ENCODE data around the gene MDP1.
A peak's percentile ranks its signal among the peaks of the same experiment; 100 is the strongest.
"Not testable (repeated sequence)": the region's sequence is repeated elsewhere in the genome, so short reads cannot be mapped to it uniquely, and the experiment has no call there.

MDP1 gene

GRCh38 chr14:24228902-24229301, 13.0 kb upstream of the MDP1 start:
- no peak for DNase-seq

DNA sequence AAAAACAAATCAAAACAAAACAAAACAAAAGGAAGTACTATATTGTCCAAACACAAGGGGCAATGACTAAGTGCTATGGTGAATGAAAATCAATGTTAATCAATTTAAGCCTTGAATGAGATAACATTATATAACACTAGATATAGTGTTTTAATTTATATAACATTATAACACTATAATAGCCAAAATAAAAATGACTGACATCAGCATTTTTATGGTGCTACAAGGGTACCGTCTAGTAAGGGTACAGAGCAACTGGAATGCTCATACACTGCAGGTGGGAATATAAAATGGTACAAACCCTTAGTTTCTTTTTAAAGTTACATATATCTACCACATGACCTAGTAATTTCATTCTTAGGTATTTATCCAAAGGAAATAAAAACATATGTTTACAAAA, 10.6 kb upstream of the MDP1 start:
- DNase-seq: no peak

DNA sequence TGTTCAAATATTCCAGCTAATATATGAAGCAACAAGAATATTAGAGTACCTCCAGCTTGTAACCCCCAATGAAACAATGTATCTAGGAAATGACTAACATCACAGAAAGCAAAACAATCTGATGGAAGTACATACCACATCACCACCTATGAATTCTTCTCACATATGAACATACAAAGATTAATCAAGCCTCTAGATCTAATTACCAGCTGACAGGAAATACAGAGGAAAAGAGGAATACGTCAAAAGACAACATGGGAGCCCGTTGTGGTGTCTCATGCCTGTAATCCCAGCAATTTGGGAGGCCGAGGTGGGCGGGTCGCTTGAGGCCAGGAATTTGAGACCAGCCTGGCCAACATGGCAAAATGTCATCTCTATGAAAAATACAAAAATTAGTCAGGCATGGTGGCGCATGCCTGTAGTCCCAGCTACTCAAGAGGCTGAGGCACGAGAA, 8.8 kb upstream of the MDP1 start:
- no peak for DNase-seq

DNA sequence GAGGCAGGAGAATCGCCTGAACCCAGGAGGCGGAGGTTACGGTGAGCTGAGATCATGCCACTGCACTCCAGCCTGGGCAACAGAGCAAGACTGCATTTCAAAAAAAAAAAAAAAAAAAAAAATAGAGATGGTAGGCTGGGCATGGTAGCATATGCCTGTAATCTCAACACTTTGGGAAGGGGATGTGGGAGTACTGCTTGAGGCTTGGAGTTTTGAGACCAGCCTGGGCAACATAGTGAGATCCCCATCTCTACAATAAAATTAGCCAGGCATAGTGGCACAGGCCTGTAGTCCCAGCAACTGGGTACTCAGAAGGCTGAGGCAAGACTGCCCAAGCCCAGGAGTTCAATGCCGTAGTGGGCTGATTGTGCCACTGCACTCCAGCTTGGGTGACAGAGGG, 7.1 kb upstream of the MDP1 start:
- DNase-seq: not testable (repeated sequence)

DNA sequence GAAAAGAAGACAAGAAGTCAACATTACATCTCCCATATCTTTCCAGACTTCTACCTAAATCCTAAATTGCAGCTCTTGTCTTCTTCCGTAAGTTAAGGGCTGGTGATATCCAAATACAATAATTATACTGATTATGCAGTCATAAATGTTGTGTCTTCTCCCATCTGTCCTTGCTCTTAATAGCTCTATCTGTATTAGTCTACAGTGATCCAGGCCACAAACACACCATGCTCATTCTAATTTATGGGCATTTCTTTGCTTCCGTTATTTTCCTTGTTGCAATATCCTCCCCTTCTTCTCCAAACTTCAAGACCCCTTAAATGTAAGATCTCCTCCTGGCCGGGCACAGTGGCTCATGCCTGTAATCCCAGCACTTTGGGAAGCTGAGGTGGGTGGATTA, 3.7 kb upstream of the MDP1 start:
- DNase-seq: no peak

- no peak for DNase-seq
Measured at GRCh38 chr14:24219080-24219479, 3.2 kb upstream of the MDP1 start.

DNA sequence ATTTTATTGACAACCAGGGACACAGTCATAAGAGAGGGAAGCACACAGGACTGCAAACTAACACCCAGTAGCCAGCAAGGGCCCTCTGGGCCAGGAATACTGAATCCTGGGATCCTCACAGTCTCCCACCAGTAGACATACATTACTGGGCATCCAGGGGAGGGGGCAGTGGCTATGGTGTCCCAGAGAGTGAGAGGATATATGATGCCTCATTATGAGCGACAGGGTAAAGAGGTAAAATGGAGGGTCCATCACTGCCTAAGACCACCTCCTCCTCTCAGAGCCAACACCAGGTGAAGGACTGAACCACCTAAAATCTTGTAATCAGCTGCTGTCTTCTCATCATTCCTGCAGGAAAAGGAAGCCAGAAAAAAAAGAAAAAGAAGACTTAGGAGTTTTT, 1.0 kb upstream of the MDP1 start:
- DNase-seq: not testable (repeated sequence)

DNA sequence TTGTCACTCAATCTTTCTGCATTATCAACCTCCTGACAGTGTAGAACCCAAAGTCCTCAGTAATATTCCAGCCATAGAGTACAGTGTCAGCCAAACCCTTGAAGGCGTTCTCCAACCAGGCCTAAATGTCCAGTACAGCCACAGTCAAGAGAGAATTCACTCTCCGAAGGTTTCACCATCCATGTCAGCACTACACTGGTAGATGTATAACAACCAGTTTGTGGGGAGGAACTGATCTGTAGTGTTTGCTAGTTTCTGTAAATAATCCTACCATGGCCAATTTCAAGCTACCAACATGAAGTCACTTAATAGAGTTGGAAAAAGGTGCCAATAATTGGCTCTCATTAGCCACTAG, 456 bp upstream of the MDP1 start:
- no peak for DNase-seq

GRCh38 chr14:24213866-24214662, 1.8 kb downstream of the MDP1 start:
- DNase-seq: no peak

DNA sequence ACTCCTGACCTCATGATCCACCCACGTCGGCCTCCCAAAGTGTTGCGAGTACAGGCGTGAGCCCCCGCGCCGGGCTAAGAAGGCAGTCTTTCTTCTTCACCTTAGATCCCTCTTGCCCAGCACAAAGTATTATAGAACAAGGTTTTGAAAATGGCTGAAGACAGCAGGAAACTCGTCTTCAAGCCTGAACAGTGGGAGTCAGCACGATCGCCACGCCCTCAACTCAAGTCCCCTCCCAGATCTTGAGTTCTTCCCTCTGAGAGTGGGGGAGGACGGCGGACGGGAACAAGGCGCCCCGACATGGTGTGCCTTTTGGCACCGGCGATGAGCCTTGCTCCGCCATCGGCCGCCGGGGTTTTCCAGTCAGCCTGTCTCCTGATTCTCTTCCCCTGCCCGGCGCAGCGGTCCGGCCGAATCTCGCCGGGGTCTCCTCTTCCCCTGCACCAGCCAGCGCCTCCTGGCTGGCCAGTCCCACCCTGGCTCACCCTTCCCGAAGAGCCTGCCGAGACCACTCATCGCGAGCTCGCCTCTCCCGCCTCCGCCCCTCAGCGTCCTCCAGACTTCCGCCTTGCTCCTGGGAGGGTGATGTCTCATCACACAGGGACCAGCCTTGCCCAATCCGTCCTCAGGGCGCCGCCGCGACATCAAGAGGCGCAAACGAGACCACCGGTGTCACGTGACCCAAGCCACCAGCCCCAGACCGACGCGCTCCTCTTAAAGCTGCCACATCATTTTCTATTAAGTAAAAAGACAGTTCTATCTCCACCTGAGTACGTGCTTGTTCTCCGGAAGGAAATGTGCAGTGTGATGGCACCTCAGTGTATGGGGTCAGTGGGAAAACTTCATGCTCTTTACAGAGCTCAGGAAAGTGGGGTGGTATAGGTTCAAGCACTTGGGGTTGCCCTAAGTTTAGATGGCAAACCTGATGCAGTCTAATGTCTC, 2.7 kb downstream of the MDP1 start, which contains the start of gene CHMP4A:
TSS of gene CHMP4A (minus strand) at position 565 of the 942 bp plus-strand sequence. CDS start at position 516, 49 bp downstream.
- peak; percentile 98 for DNase-seq

DNA sequence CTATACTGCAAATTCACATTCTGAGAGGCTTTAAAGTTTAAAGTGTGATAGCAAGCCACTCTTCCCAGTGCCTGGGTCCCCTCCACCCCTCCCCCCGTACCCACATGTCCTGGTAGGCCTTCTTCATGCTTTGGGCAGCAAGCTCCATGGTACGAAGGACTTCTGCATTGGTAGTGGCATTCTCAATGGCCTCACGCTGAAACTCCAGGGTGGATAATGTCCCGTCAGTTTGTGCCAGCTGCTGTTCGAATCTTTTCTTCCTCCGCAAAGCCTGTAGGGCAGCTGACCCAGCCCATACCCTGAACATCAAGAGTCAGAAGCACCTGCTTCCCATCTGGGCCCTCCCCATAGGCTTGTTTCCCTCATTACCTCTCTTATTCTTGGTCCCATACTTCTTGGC, 4.6 kb downstream of the MDP1 start:
- DNase-seq: no peak

DNA sequence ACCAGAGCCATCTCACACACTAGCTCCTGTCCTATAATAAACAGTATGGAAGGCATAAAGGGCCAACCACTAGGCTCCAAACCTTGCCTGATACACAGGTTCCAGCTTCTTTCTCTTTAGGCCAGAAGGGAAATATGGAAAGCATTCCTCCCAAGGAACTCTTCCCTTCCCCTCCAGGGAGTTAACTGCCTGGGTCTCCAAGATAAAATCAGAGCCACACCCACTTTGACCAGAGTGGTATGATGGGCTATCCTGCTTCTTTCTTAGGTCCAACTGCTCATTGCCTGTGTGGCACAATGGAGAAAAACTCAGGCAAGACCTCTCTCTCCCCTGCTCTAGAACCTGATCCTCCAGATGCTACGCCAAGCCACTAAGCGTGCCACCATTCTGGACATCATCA, 8.2 kb downstream of the MDP1 start:
- DNase-seq: no peak

DNA sequence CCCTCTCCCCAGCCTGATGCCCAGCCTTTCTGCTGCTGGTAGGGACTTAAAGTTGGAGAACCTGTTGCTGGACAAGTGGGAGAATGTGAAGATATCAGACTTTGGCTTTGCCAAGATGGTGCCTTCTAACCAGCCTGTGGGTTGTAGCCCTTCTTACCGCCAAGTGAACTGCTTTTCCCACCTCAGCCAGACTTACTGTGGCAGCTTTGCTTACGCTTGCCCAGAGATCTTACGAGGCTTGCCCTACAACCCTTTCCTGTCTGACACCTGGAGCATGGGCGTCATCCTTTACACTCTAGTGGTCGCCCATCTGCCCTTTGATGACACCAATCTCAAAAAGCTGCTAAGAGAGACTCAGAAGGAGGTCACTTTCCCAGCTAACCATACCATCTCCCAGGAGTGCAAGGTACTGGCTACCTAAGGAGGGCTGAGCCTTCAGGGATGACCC, 8.7 kb downstream of the MDP1 start:
- DNase-seq: no peak

- DNase-seq: no peak
Measured at GRCh38 chr14:24206260-24207103, 9.4 kb downstream of the MDP1 start.

DNA sequence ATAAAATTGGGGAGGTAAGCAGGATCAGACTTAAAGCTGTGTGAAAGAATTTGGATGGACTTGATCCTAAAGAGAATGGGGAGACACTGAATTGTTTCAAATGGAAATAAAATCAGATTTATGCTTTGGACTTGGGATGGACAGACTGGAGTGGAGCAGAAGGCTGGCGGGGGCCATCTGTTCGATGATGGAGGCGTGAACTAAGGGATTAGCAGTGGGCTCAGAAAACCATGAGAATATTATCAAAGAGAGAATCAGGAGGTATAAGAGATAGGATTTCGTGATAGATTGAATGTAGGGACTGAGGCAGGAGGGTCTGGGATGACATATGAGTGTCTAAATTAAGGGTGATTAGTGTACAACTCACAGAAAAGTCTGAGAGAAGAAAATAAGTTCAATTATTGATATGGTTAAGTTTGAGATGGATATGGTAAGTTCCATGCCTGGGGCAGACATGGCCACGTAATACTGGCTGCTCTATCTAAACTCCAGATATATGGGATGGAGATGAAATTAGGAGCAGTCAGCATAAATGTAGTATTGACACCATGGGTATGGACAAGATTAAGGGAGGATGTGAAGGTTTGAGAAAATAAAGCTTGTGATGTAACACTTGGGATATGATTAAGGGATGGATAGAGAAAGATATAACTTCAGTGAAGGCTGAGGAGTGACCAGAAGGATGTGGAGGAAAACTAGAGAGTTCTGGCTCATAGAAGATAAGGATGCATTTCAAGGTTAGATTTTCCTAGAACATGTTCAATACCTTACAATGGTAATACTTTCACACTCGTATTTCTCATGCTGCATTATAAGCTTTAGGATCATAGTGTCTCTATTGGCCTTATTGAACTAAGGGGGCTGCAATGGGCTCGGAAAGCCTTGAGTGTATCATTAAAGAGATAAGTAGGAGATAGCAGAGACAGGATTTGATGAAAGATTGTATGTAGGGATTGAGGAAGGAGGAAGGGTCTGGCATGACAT, 11.4 kb downstream of the MDP1 start:
- DNase-seq: no peak

- not testable (repeated sequence) for DNase-seq
Measured at GRCh38 chr14:24203249-24203886, 12.5 kb downstream of the MDP1 start.

DNA sequence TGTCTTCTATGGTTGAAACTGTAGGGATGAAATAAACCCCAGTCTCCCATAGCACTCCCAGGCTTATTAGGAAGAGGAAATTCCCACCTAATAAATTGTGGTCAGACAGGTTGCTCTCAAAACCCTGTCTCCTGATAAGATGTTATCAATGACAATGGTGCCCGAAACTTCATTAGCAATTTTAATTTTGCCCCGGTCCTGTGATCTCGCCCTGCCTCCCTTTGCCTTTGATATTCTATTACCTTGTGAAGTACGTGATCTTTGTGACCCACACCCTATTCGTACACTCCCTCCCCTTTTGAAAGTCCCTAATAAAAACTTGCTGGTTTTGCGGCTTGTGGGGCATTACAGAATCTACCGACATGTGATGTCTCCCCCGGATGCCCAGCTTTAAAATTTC, 13.3 kb downstream of the MDP1 start:
- DNase-seq: not testable (repeated sequence)

DNA sequence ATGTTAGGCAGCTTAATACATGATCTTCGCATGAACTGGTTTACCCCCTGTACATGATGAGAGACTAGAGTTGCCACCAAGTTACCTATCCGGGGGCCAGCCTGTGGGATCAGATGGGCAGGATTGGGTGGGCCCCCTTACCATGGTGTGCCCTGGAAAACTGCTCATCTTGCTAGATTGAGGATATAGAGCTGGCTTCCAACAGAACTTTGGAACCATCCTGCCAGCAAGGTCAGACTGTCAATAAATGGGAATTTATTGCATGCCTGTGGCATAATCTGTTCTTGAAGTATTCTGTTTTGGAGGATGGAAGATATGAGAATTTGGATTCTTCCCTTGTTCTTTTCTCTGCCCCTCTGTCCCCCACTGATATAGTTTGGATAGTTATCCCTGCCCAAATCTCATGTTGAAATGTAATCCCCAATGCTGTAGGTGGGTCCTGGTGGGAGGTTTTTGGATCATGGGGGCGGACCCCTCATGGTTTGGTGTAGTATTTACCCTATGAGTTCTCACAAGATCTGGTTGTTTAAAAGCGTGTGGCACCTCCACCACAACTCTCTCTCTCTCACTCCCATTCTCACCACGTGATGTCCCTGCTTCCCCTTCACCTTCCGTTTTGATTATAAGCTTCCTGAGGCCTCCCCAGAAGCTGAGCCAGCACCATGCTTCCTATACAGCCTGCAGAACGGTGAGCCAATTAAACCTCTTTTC, 16.9 kb downstream of the MDP1 start:
- DNase-seq: no peak

DNA sequence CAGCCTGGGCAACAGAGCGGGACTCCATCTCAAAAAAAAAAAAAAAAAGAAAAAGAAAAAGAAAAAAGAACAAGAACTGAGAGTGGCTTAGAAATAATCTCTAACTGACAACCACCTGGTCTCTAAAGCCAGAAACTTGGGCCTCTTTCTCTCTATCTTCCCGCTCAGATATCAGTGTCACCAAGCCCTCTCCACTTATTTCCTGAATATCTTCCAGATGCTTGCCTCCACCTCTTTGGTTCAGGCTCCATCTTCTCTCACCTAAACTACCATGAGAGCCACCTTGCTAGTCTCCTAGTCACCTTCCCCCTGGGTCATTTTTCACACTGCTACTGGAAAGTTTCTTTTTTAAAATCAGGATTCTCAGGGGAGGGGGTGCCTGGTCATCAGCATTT, 18.8 kb downstream of the MDP1 start:
- no peak for DNase-seq
